ENCODE results near the gene PID1. TPM values are rescaled to one million over a fixed set of nuclear protein-coding genes. Genes with fewer than 3 reads are reported as not detected.

Gene PID1
- polyA plus RNA-seq, 3 donors, result 61.8 to 117 (median 62.3) TPM

- Histone ChIP-seq H3K4me1 (ENCODE audit: control insufficient read depth in 1 of 2, insufficient read depth in 2 of 2, low read length in 2 of 2) (no peaks in the 10 kb centered on the region), H3K9me3 (replicated peaks in 1 of 2; ENCODE audit: control insufficient read depth in 1 of 2, insufficient read depth in 1 of 2, low read length in 2 of 2) (peaks cover 18 to 37% of the 10 kb centered on the region in 2 donors), H3K4me2 (replicated peaks; ENCODE audit: extremely low read depth, low read length, poor library complexity, severe bottlenecking) (no peak overlapping the region), H2AFZ (ENCODE audit: insufficient read depth, low read depth, low read length, poor library complexity, severe bottlenecking) (no peak overlapping the region), H3K36me3 (replicated peaks in 1 of 2; ENCODE audit: control insufficient read depth in 1 of 2, insufficient read depth in 2 of 2, low read length in 2 of 2) (no peaks in the 10 kb centered on the region), H3K9ac (ENCODE audit: insufficient read depth, low read length, poor library complexity, severe bottlenecking) (no peak overlapping the region), H4K20me1 (ENCODE audit: insufficient read depth, low read length) (peaks cover 94% of the 10 kb centered on the region), H3K79me2 (ENCODE audit: insufficient read depth, low read length) (no peaks in the 10 kb centered on the region), H3K4me3 (replicated peaks in 1 of 3; ENCODE audit: low read depth in 2 of 3, low read length in 3 of 3) (no peak overlapping the region), H3K27me3 (ENCODE audit: control insufficient read depth in 2 of 2, insufficient read depth in 2 of 2, low read length in 2 of 2) (no peaks in the 10 kb centered on the region), H3K27ac (ENCODE audit: low read depth in 1 of 2, low read length in 2 of 2) (no peak overlapping the region)
- intact Hi-C loops (cut with micrococcal nuclease), result no loop called here
- peaks cover 4 to 33% (median 26%) of the 10 kb centered on the region in 7 donors for H3K9me3 Mint-ChIP-seq
- no peaks in the 10 kb centered on the region for H3K4me1 Mint-ChIP-seq
- no peak overlapping the region for H3K4me3 Mint-ChIP-seq
- 88% methylated on average over 1 of the region's 2 CpGs for WGBS (ENCODE audit: insufficient coverage)
- H3K27me3 Mint-ChIP-seq (ENCODE audit: low read depth in 3 of 3), result peaks cover 0 to 2% (median 0%) of the 10 kb centered on the region in 3 donors
- TF ChIP-seq CTCF (IDR thresholded peaks at IDR 0.05), result no peak
- H3K27ac Mint-ChIP-seq, result no peak overlapping the region
- no peaks in the 10 kb centered on the region for H3K36me3 Mint-ChIP-seq
- DNase-seq, result no peak
Observed at GRCh38 chr2:229170171-229170570, 100.9 kb downstream of the PID1 start.

GRCh38 chr2:229169751-229170150 is 101.3 kb downstream of the PID1 start:
- intact Hi-C loops (cut with micrococcal nuclease), result no loop called here
- H3K4me1 Mint-ChIP-seq, result no peaks in the 10 kb centered on the region

More at GRCh38 chr2:229169751-229170150, 101.3 kb downstream of the PID1 start:
- no peaks in the 10 kb centered on the region for H3K79me2 ChIP-seq (ENCODE audit: insufficient read depth, low read length)
- no peak overlapping the region for H3K27ac ChIP-seq (ENCODE audit: low read depth in 1 of 2, low read length in 2 of 2)
- 83% methylated on average over 3 of the region's 6 CpGs for WGBS (ENCODE audit: insufficient coverage)
- no peak for DNase-seq
- Mint-ChIP-seq H3K27me3 (ENCODE audit: low read depth in 3 of 3) (peaks cover 0 to 2% (median 0%) of the 10 kb centered on the region in 3 donors), H3K9me3 (peaks cover 4 to 30% (median 21%) of the 10 kb centered on the region in 7 donors), H3K27ac (no peak overlapping the region), H3K36me3 (no peaks in the 10 kb centered on the region), H3K4me3 (no peak overlapping the region)
- H4K20me1 ChIP-seq (ENCODE audit: insufficient read depth, low read length), result peaks cover 94% of the 10 kb centered on the region
- H3K9me3 ChIP-seq (replicated peaks in 1 of 2; ENCODE audit: control insufficient read depth in 1 of 2, insufficient read depth in 1 of 2, low read length in 2 of 2), result peaks cover 15 to 33% of the 10 kb centered on the region in 2 donors
- H3K27me3 ChIP-seq (ENCODE audit: control insufficient read depth in 2 of 2, insufficient read depth in 2 of 2, low read length in 2 of 2), result no peaks in the 10 kb centered on the region
- no peak overlapping the region for H3K4me3 ChIP-seq (replicated peaks in 1 of 3; ENCODE audit: low read depth in 2 of 3, low read length in 3 of 3)
- no peak for TF ChIP-seq CTCF (IDR thresholded peaks at IDR 0.05)
- H3K36me3 ChIP-seq (replicated peaks in 1 of 2; ENCODE audit: control insufficient read depth in 1 of 2, insufficient read depth in 2 of 2, low read length in 2 of 2), result no peaks in the 10 kb centered on the region
- H3K4me1 ChIP-seq (ENCODE audit: control insufficient read depth in 1 of 2, insufficient read depth in 2 of 2, low read length in 2 of 2), result no peaks in the 10 kb centered on the region
- H2AFZ ChIP-seq (ENCODE audit: insufficient read depth, low read depth, low read length, poor library complexity, severe bottlenecking), result no peak overlapping the region
- no peak overlapping the region for H3K9ac ChIP-seq (ENCODE audit: insufficient read depth, low read length, poor library complexity, severe bottlenecking)
- no peak overlapping the region for H3K4me2 ChIP-seq (replicated peaks; ENCODE audit: extremely low read depth, low read length, poor library complexity, severe bottlenecking)
